ENCODE measurements around the gene MEGF6.
A peak's percentile ranks its signal among the peaks of the same experiment; 100 is the strongest.

Gene MEGF6

GRCh38 chr1:3533067-3534048 lies 78.0 kb downstream of the MEGF6 start:
- DNase-seq, result no peak

GRCh38 chr1:3531928-3532327 lies 79.4 kb downstream of the MEGF6 start:
- no peak for DNase-seq

- DNase-seq, result peak; percentile 72
Observed at GRCh38 chr1:3530926-3531818, 80.1 kb downstream of the MEGF6 start.

GRCh38 chr1:3530086-3530925 lies 81.0 kb downstream of the MEGF6 start:
- peak; percentile 62 for DNase-seq

GRCh38 chr1:3529099-3529729 lies 82.1 kb downstream of the MEGF6 start:
- no peak for DNase-seq

- no peak for DNase-seq
Observed at GRCh38 chr1:3527774-3528173, 83.5 kb downstream of the MEGF6 start.

GRCh38 chr1:3525551-3526482 lies 85.5 kb downstream of the MEGF6 start:
- no peak for DNase-seq

GRCh38 chr1:3524556-3525203 lies 86.6 kb downstream of the MEGF6 start:
- DNase-seq, result no peak

- DNase-seq, result no peak
Observed at GRCh38 chr1:3523980-3524379, 87.3 kb downstream of the MEGF6 start.

GRCh38 chr1:3522564-3523265 lies 88.6 kb downstream of the MEGF6 start:
- DNase-seq, result no peak

- DNase-seq, result no peak
Observed at GRCh38 chr1:3522112-3522511, 89.2 kb downstream of the MEGF6 start.

GRCh38 chr1:3521426-3521825 lies 89.9 kb downstream of the MEGF6 start:
- no peak for DNase-seq

- no peak for DNase-seq
Observed at GRCh38 chr1:3520419-3521378, 90.6 kb downstream of the MEGF6 start.

GRCh38 chr1:3519301-3519885 lies 91.9 kb downstream of the MEGF6 start:
- DNase-seq, result no peak

- DNase-seq, result no peak
Observed at GRCh38 chr1:3518756-3519155, 92.6 kb downstream of the MEGF6 start.

- no peak for DNase-seq
Observed at GRCh38 chr1:3518256-3518655, 93.1 kb downstream of the MEGF6 start.

- DNase-seq, result no peak
Observed at GRCh38 chr1:3516911-3517675, 94.2 kb downstream of the MEGF6 start.
